ENCODE results near the gene PCDHGB6.
"Not testable (repeated sequence)": the region's sequence is repeated elsewhere in the genome, so short reads cannot be mapped to it uniquely, and the experiment has no call there.

PCDHGB6 gene

DNA sequence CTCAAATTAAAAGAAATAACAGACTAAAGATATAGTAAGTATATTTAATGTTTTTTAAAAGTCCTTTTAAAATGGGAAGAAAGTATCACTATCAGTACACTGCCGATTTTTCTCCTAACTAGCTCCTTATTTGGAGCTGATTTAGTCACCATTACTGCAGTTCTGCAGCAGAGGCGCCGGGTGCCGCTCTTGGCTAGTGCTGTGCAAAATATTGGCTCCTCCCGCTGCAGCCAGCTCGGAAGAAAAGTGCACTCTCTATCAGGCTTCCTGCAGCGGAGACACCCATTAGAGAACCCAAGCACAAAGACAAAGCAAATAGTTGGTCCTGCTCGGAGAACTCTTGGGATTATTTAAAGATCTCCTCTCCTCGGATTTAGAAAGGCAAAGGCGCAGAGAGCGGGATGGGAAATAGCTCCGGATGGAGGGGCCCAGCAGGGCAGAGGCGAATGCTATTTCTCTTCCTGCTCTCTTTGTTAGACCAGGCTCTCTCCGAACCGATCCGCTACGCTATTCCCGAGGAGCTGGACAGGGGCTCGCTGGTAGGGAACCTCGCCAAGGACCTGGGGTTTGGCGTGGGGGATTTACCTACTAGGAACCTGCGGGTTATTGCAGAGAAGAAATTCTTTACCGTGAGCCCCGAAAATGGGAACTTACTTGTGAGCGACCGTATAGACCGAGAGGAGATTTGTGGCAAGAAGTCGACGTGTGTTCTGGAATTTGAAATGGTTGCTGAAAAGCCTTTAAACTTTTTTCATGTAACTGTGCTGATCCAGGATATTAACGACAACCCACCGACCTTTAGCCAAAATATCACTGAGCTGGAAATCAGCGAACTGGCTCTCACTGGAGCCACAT, 37.6 kb upstream of the PCDHGB6 start, which contains the start of gene PCDHGB3:
Gene PCDHGB3, plus strand, starts transcription at position 249 of the 855 bp plus-strand sequence. Its CDS starts 153 bp downstream, at position 402.
- peak within 1 kb of the TSS; percentile 55 for H3K4me3 ChIP-seq (ENCODE audit: low read length)
- peak; percentile 73 for DNase-seq (ENCODE audit: low read depth)
- TF ChIP-seq CTCF (conservative IDR thresholded peaks at IDR 0.05; ENCODE audit: low read length), result peak; percentile 62

- H3K4me3 ChIP-seq (ENCODE audit: low read length), result no peak overlapping the region
- DNase-seq (ENCODE audit: low read depth), result no peak
- TF ChIP-seq CTCF (conservative IDR thresholded peaks at IDR 0.05; ENCODE audit: low read length), result no peak
Measured at GRCh38 chr5:141371572-141372475, 36.0 kb upstream of the PCDHGB6 start.

- H3K4me3 ChIP-seq (ENCODE audit: low read length), result peak within 1 kb of the TSS; percentile 56
- peak; percentile 38 for DNase-seq (ENCODE audit: low read depth)
- peak; percentile 69 for TF ChIP-seq CTCF (conservative IDR thresholded peaks at IDR 0.05; ENCODE audit: low read length)
Measured at GRCh38 chr5:141373673-141374317, 34.0 kb upstream of the PCDHGB6 start, which contains the start of gene PCDHGA6. Gene PCDHGA6, plus strand, starts transcription at chr5:141373891. Its CDS starts 193 bp downstream, at chr5:141374084.

DNA sequence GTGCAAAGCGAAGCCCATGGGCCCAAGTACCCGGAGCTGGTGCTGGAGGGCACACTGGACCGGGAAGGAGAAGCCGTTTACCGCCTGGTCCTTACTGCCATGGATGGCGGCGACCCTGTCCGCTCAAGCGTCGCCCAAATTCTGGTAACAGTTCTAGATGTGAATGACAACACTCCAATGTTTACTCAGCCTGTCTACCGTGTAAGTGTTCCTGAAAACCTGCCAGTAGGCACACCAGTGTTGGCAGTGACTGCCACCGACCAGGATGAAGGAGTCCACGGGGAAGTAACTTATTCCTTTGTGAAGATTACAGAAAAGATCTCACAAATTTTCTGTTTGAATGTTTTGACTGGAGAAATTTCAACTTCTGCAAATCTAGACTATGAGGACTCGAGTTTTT, 33.2 kb upstream of the PCDHGB6 start:
- TF ChIP-seq CTCF (conservative IDR thresholded peaks at IDR 0.05; ENCODE audit: low read length), result no peak
- H3K4me3 ChIP-seq (ENCODE audit: low read length), result peak overlapping the region; percentile 56; the same call in 1 of the 2 replicates
- DNase-seq (ENCODE audit: low read depth), result no peak

- not testable (repeated sequence) for H3K4me3 ChIP-seq (ENCODE audit: low read length); DNase-seq (ENCODE audit: low read depth)
Measured at GRCh38 chr5:141375444-141376155, 32.2 kb upstream of the PCDHGB6 start.

DNA sequence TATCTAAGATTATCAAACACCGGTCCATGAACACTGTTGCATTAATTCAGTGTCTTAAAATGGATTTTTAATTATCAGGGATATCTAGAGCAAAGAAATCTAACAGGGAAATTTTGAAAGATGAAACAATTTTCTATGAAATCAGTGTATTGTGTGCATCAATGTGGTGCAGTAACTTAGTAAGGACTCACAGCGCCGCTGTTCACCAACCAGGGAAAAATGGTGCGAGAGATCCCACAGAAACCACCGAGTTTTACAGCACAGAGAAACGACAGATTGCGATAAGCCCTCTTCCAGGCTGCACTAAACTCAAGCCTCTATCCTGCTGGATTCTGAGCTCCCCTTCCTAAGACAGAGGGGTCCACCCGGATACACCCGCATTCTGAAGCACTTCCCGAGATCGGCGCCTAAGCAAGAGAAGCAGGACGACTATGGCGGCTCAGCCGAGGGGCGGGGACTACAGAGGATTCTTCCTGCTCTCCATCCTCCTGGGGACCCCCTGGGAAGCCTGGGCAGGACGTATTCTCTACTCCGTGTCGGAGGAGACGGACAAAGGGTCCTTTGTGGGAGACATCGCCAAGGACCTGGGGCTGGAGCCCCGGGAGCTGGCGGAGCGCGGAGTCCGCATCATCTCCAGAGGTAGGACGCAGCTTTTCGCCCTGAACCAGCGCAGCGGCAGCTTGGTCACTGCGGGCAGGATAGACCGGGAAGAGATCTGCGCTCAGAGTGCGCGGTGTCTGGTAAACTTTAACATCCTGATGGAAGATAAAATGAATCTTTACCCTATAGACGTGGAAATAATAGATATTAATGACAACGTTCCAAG, 25.1 kb upstream of the PCDHGB6 start, which contains the start of gene PCDHGA7:
Gene PCDHGA7, plus strand, starts transcription at position 274 of the 826 bp plus-strand sequence. Its CDS starts 158 bp downstream, at position 432.
- peak within 1 kb of the TSS; percentile 71 for H3K4me3 ChIP-seq (ENCODE audit: low read length)
- DNase-seq (ENCODE audit: low read depth), result peak; percentile 58
- TF ChIP-seq CTCF (conservative IDR thresholded peaks at IDR 0.05; ENCODE audit: low read length), result peak; percentile 67
